Ovary (tissue), 9 donors: ENCODE results near the gene TMEM266. TPM values are rescaled to one million over a fixed set of nuclear protein-coding genes. Genes with fewer than 3 reads are reported as not detected.

ENCODE experiments used
- DNase-seq, 5 donors: peaks; one replicate each; pipeline ENCODE4 v3.0.0-alpha.2; 2019 to 2020
- H3K27ac ChIP-seq, 2 donors: fragments of 200-600 bp; one replicate each; pipeline versions ENCODE4 v1.5.1 to v1.8.0; 2019 to 2022
- H3K27me3 ChIP-seq: fragments of 200-600 bp; one replicate; pipeline ENCODE4 v1.8.0; 2022
- H3K36me3 ChIP-seq: fragments of 200-600 bp; sonication (generic); one replicate; pipeline ENCODE4 v1.5.1; 2019
- H3K4me1 ChIP-seq: one replicate; pipeline ENCODE4 v1.8.1; 2013; ENCODE audit warnings: mild to moderate bottlenecking, moderate library complexity; ENCODE audit not compliant: insufficient read depth
- H3K4me3 ChIP-seq: fragments of 200-600 bp; sonication (generic); one replicate; pipeline ENCODE4 v1.5.1; 2017
- H3K9me3 ChIP-seq, 2 donors: fragments of 200-600 bp in 1 of 2; sonication (generic) in 1 of 2; one replicate each; pipeline versions ENCODE4 v1.5.1 to v1.8.1; 2013 to 2019; ENCODE audit warnings: mild to moderate bottlenecking in 1 of 2, moderate library complexity in 1 of 2
- CTCF ChIP-seq, 3 donors: fragments of 450-650 bp in 2 of 3; fragments of 200-600 bp in 1 of 3; IDR thresholded peaks; one replicate each; pipeline versions ENCODE4 v1.5.1 to v1.8.0; 2016 to 2022; ENCODE audit warnings: antibody characterized with exemption in 3 of 3, mild to moderate bottlenecking in 1 of 3
- EP300 ChIP-seq: sonication (generic); formaldehyde crosslinking; IDR thresholded peaks from one replicate; pipeline ENCODE4 v1.6.1; 2017; ENCODE audit warnings: antibody characterized with exemption
- POLR2A ChIP-seq: fragments of 450-650 bp; IDR thresholded peaks from one replicate; pipeline ENCODE4 v1.6.1; 2017; ENCODE audit warnings: antibody characterized with exemption, mild to moderate bottlenecking, moderate library complexity
- WGBS, 3 donors: extraction: QIAGEN DNeasy Blood & Tissue Kit in 1 of 3; methylation state at CpG; one replicate each; pipeline versions ENCODE4 v1.1.5 to v1.1.7; 2013 to 2017; 5-methylcytosine and 5-hydroxymethylcytosine counted together
- intact Hi-C, 4 donors: fragments of 100-400 bp; cut with DNase I; formaldehyde crosslinking; loops; one replicate each; pipeline versions ENCODE4 v1.11.0 to v1.15.1; 2022 to 2023
- polyA plus RNA-seq, 2 donors: library from polyadenylated mRNA; stranded (reverse); fragments of 200-250 nt in 1 of 2; fragments of 350-450 nt in 1 of 2; fragmentation: Illumina TruSeq in 1 of 2; extraction: RNeasy Lipid Tissue Mini Kit (QIAGEN cat#74804) in 1 of 2; gene quantifications; one replicate each; pipeline ENCODE4 v1.2.3, GENCODE V29; 2013 to 2014
- total RNA-seq, 7 donors: library from RNA; depleted of rRNA in 2 of 7; stranded (reverse); fragments of >200 nt in 2 of 7; fragmentation: NEBNext Ultra II Directional in 3 of 7; extraction: Animal tissue kit (Norgen Biotek cat#: 25700) in 3 of 7; gene quantifications; one replicate each; pipeline versions ENCODE4 v1.1.0 to v1.2.4, GENCODE V29; 2016 to 2023
- donor health status: DM: no; HTN: no; CAD: no; lungs with moderate emphysema.
- donor health status: DM: no; HTN: no; CAD: no.
- donor health status: Bipolar disorder and iron deficiency.
- donor health status: DM: yes; HTN: yes; CAD: no.
- donor health status: DM: no; HTN: no; CAD: no.
- donor health status: DM: yes; HTN: yes; CAD: no.

The TMEM266 gene
- total and polyA plus RNA-seq, 9 donors: 0.11 to 0.13 TPM; not detected in 7

DNA sequence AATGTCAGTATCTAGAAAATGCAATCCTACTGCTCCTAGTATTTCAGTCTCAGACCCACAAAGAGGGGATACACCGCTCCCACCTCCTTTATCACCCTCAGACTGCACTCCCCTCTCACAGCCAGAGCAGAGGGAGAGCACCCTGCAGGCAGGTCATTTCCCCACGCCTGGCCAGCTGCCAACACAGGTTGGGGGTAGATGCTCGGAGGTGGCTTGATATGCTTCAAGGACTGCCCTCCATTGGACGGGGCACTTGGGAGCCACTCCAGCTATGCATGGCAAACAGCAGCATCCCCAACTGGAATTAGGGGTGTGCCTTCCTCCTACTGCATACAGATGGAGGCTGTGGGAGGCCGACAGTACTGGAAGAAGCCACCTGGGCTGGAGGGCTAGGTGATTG lies 41.9 kb downstream of the TMEM266 start:
- DNase-seq: no peak

DNA sequence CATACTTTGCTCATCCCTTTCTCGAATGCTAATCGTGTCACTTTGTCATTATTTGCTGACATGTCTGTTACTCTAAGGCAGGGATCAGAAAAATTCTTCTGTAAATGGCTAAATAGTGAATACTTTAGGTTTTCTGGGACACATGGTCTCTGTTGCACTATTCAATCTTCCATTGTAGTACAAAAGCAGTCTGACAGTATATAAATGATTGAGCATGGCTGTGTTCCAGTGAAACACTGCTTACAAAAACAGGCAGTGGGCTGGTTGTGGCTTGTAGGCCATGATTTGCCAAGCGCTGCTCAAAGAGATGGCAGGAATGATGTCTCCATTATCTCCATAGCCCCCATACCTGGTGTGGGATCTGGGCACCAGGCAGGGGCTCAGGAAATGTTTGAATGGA lies 45.6 kb downstream of the TMEM266 start:
- Histone ChIP-seq H3K36me3 (no peaks in the 10 kb centered on the region), H3K4me3 (no peak overlapping the region), H3K4me1 (no peaks in the 10 kb centered on the region), H3K27ac (no peak overlapping the region), H3K9me3 (no peaks in the 10 kb centered on the region), H3K27me3 (no peaks in the 10 kb centered on the region)
- TF ChIP-seq CTCF (IDR thresholded peaks at IDR 0.05) (no peak), EP300 (no peak), POLR2A (no peak)
- intact Hi-C loops: loop anchor here in 1 of 4 donors (10.0 kb wide), 1 partner anchor 61 kb away; no protein-coding TSS in a partner anchor
- WGBS, 3 donors: 82 to 88% (median 84%) methylated on average over 3 of the region's 3 CpGs
- no peak for DNase-seq

More for the DNA sequence above, 41.9 kb downstream of the TMEM266 start:
- H3K4me1 ChIP-seq: no peaks in the 10 kb centered on the region
- 71 to 83% (median 72%) methylated on average over 5 of the region's 5 CpGs for WGBS, 3 donors
- no peak overlapping the region for H3K27ac ChIP-seq
- no peaks in the 10 kb centered on the region for H3K36me3 ChIP-seq
- H3K27me3 ChIP-seq: no peaks in the 10 kb centered on the region
- no peaks in the 10 kb centered on the region for H3K9me3 ChIP-seq
- intact Hi-C loops: loop anchor here in 1 of 4 donors (10.0 kb wide), 1 partner anchor 57 kb away; no protein-coding TSS in a partner anchor
- no peak overlapping the region for H3K4me3 ChIP-seq
- TF ChIP-seq POLR2A (no peak), CTCF (IDR thresholded peaks at IDR 0.05) (no peak), EP300 (no peak)

GRCh38 chr15:76105911-76106310 lies 46.1 kb downstream of the TMEM266 start:
- Histone ChIP-seq H3K9me3 (no peaks in the 10 kb centered on the region), H3K27ac (no peak overlapping the region), H3K4me3 (no peak overlapping the region), H3K4me1 (no peaks in the 10 kb centered on the region), H3K36me3 (no peaks in the 10 kb centered on the region), H3K27me3 (no peaks in the 10 kb centered on the region)
- no peak for TF ChIP-seq CTCF (IDR thresholded peaks at IDR 0.05)
- no peak for TF ChIP-seq POLR2A
- no peak for TF ChIP-seq EP300
- no peak for DNase-seq
- intact Hi-C loops: loop anchor here in 1 of 4 donors (10.0 kb wide), 1 partner anchor 61 kb away; no protein-coding TSS in a partner anchor
- 76 to 83% (median 81%) methylated on average over 6 of the region's 6 CpGs for WGBS, 3 donors

DNA sequence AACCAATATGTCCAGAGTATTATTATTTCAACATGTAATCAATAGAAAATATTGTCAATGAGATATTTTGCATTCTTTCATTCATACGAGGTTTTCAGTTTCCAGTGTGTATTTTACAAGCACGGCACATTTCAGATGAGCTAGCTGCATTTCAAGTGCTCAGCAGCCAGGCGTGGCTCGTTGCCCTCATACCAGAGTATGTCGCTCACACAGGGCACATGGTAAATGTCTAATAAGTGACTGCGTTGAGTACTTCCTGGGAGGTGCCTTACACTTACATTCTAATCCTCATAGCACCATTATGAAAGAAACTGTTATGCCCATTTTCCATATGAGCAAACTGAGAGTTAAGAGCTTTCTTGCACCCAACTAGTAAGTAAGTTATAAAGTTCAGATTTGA lies 47.4 kb downstream of the TMEM266 start:
- H3K4me3 ChIP-seq: no peak overlapping the region
- WGBS, 3 donors: 72 to 81% (median 77%) methylated on average over 6 of the region's 6 CpGs
- H3K27ac ChIP-seq: no peak overlapping the region
- TF ChIP-seq POLR2A (no peak), EP300 (no peak), CTCF (IDR thresholded peaks at IDR 0.05) (no peak)
- intact Hi-C loops: loop anchor here in 1 of 4 donors (10.0 kb wide), 1 partner anchor 62 kb away; no protein-coding TSS in a partner anchor
- H3K4me1 ChIP-seq: no peaks in the 10 kb centered on the region
- H3K9me3 ChIP-seq: no peaks in the 10 kb centered on the region
- no peaks in the 10 kb centered on the region for H3K27me3 ChIP-seq
- no peaks in the 10 kb centered on the region for H3K36me3 ChIP-seq
- no peak for DNase-seq
